Sciatic nerve (tissue), 2 donors: ENCODE results near the gene KLRF1. TPM values are rescaled to one million over a fixed set of nuclear protein-coding genes. Genes with fewer than 3 reads are reported as not detected.
A peak's percentile ranks its signal among the peaks of the same experiment; 100 is the strongest.

ENCODE experiments used
- ATAC-seq: fragments of 200-7000 bp; cut with Tn5 transposase; one replicate; pipeline ENCODE4 v1.9.1; 2020; ENCODE audit warnings: mild to moderate bottlenecking, moderate library complexity
- DNase-seq: peaks from one replicate; pipeline ENCODE4 v3.0.0-alpha.2; 2020; ENCODE audit warnings: low spot score
- intact Hi-C: fragments of 100-400 bp; cut with DNase I; formaldehyde crosslinking; loops from one replicate; pipeline ENCODE4 v1.14.2; 2022
- total RNA-seq: library from RNA; stranded (reverse); fragmentation: NEBNext Ultra II Directional; extraction: Animal tissue kit (Norgen Biotek cat#: 25700); gene quantifications from one replicate; pipeline ENCODE4 v1.2.1, GENCODE V29; 2021
- donor health status: DM: no; HTN: no; CAD: no.
- donor health status: DM: no; HTN: no; CAD: no.

The KLRF1 gene, protein sequence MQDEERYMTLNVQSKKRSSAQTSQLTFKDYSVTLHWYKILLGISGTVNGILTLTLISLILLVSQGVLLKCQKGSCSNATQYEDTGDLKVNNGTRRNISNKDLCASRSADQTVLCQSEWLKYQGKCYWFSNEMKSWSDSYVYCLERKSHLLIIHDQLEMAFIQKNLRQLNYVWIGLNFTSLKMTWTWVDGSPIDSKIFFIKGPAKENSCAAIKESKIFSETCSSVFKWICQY
- 1.8 TPM for total RNA-seq

GRCh38 chr12:9827209-9827888 is at the start of gene KLRF1:
KLRF1 (plus strand) TSS chr12:9827481; CDS start chr12:9827545, 64 bp downstream.
- intact Hi-C loops, result no loop called here
- ATAC-seq, result no peak
- no peak for DNase-seq

DNA sequence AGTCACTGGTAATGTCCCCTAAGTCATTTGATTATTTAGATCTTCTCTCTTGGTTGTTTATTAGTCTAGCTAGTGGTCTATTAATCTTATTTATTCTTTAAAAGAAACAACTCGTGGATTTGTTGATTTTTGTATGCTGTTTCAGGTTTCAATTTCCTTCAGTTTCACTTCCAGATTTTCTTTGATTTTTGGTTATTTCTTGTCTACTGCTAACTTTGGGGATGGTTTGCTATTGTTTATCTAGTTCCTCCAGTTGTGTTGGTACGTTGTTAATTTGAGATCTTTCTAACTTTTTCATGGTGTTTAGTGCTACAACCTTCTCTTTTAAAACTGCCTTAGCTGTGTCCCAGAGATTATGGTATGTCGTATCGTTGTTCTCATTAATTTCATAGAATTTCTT is 48.1 kb upstream of the KLRF1 start:
- ATAC-seq (no peak), DNase-seq (no peak)
- intact Hi-C loops, result no loop called here

DNA sequence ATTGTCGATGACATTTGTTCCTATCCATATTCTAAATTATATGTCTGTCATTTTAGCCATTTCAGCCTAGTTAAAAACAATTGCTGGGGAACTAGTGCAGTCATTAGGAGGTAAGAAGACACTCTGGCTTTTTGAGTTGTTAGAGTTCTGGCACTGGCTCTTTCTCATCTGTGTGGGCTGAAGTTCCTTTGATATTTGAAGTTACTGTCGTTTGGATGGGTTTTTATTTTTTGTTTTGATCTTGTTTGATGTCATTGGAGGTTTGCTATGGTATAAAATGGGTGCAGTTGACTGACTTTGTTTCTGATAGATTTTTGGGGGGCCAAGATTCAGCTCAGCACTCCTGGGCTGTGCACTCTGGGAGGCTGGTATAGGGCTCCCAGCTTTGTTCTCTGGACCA is 45.9 kb upstream of the KLRF1 start:
- no peak for ATAC-seq
- no peak for DNase-seq
- intact Hi-C loops, result no loop called here

DNA sequence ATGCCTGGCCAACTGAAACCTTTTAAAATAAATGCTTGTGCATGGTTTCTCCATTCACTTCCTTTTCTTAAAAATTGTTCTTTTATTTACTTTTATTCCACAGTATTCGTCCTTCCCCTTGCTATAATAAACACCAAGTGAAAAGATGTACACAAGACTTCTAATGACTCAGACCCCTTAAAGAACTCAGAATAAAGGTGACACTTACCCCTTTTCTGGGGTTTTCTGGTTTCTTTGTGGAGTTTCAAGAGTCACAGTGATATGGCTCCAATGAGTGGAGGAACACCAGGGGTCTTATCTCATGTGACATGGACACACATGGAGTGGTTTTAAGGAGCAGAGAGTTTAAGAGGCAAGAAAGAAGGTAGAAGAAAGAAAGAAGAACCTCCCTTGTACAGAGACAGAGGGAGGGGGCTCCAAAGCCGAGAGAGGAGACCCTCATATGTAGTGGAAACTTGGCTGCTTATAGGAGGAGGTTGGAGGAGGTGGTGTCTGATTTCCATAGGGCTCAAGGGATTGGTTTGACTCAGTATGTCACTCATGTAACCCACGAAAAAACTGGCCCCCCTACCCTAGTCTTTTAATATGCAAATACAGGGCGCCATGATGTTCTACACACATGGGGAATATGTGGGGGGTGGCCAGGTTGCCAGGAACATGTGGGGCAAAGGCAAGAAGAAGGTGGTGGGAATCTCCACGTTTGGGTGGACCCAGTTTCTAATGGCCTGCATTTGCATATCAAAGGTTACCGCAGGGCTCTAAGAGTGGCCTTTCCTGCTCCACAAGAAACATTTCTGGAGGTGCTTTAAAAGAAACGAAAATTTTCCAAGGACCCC is 44.5 kb upstream of the KLRF1 start:
- DNase-seq (no peak), ATAC-seq (no peak)
- intact Hi-C loops, result no loop called here

GRCh38 chr12:9784326-9784725 is 43.0 kb upstream of the KLRF1 start:
- intact Hi-C loops, result no loop called here
- no peak for DNase-seq
- ATAC-seq, result no peak

- DNase-seq (no peak), ATAC-seq (no peak)
- intact Hi-C loops, result no loop called here
These were observed 42.5 kb upstream of the KLRF1 start for GRCh38 chr12:9784816-9785215.

DNA sequence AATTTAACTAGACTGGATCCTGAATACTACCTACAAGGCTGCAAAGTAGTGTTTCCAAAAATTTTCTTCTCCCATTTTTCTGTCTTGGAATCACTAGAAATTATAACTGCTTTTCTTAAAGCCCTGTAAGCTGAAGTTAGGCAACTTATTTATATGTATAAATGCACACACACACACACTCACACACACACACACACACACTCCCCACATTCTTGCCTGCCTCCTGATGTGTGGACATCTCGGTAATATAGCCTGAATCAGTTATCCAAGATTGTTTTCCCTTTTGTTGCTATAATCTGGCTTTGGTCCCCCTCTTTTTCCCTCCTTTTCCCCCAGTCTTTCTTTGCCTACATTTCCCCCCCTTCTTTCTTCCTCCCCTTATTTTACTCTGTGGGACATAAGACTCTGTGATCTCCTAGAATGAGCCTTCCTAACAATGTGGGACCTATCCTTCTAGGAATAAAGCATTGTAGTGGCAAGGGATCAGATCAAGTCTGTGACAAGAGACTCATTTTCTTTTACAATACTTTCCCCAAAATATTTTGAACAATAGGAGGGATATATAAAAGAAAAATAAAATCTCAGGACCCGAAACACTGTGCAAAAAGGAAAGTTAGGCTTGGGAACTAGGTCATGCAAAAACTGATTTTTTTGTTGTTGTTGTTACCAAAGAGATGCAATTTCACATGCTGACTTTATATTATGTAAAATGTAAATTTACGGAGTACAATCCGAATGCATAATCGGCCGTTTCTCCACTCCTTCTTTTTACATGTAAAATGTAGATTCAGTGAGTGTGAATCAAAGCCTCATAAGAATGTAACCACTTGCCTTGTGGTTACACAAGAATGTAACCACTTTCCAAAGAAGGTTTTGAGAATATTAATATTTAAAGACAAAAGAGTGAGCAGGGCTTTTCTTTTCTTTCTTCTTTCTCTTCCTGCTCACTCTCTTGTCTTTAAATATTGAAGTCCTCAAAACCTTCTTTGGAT is 40.3 kb upstream of the KLRF1 start:
- DNase-seq, result no peak
- intact Hi-C loops, result no loop called here
- no peak for ATAC-seq

- intact Hi-C loops, result no loop called here
- ATAC-seq, result no peak
- DNase-seq, result no peak
These were observed 34.9 kb upstream of the KLRF1 start for GRCh38 chr12:9792185-9792900.

DNA sequence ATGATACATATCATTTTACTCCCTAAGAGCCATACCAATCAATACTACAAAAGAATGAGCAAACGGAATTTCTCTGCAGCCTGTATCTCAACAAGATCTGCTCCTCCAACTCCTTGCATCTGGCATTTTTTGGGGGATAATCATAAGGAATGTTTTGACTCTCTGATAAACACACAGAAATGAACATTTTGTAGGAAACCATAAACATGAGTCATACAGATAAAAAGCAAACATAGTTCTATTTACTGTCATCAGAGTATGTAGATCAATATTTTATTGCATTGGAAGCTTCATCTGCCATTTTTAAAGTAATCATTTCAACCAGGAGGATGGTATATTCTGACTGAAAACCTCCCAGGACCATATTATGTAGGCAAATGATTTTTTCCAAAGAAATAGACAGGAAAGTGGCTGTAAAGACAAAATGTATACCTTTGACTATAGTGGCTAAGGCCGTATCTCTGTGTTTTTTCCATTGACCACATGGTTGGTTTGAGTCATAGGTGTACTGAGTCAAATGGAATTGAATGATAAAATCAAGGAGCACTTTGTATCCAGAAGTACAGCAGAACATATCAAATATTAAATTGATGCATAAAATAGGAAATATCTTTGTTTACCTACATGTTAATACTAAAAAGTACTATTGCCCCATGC is 34.2 kb upstream of the KLRF1 start:
- no peak for DNase-seq
- intact Hi-C loops, result no loop called here
- no peak for ATAC-seq

DNA sequence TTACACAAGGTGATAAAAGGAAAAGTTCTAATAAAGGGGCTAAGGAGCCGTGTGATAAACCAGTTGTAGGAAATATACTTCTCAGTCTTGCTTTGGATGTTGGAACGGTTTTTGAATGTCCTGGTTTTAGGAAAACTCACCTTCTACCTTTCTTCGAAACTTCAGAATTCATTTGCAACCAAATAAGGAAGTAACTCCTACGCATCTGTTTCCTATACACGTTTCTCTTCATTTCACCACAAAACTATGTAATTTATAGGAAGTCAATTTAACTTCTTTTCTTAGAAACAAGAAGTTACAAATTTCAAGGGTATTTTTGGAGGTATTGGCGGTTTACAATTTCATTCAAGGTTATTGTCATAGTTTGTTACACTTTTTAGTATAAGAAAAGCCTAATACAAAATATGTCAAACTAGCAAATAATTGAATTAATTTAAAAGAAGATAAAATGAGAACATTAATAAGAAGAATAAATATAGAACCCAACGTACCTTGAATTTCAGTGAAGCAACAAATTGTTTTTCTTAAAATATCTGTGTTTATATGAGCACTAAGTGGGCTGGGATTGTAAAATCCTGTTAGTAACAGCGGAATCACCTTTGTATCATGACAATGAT is 33.4 kb upstream of the KLRF1 start:
- ATAC-seq (no peak), DNase-seq (no peak)
- intact Hi-C loops, result no loop called here

DNA sequence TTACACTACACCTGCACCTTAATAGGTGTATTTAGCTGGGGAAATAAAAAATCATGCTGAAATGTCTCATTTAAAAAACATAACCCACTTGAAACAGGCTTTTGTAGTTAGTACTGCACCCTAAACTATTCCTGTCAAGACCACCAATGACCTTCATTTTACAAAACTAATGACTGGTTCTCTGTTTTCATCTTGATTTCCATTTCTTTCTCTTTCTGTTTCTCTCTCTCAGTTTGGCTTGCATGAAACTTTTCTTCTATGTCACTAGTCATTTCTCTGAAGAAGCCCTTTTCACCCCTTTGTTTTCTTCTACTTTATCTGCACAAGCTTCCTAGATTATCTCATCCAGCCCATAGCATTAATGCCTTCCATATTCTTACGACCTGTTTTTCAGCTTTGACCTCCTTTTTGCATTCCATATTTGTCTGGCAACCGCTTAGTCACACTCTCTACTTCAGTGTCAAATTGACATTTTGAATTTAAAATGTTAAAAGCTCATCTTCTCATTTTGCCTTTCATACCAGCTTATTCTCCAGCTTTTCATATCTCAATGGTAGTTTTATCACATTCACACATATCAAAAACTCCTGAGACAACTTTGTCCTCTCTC is 32.7 kb upstream of the KLRF1 start:
- ATAC-seq (no peak), DNase-seq (no peak)
- intact Hi-C loops, result no loop called here

DNA sequence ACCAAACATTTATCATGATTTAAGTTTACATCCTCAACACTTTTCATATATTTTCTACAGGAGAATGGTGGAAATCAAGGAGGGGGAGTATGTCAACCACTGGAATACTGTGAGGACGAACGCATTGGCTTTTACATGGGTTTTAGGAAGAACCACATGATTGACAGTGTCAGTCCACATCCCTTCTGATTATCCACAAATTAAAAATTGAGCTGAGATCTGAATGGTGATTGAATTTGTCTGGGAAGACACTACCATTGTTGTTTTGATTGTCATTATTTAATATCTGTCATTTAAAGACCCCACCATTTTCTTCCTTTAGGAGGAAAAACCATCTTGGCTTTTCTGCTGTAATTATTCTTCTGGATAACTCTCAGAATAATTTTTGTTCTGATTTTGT is 31.3 kb upstream of the KLRF1 start:
- intact Hi-C loops, result no loop called here
- ATAC-seq, result no peak
- no peak for DNase-seq

DNA sequence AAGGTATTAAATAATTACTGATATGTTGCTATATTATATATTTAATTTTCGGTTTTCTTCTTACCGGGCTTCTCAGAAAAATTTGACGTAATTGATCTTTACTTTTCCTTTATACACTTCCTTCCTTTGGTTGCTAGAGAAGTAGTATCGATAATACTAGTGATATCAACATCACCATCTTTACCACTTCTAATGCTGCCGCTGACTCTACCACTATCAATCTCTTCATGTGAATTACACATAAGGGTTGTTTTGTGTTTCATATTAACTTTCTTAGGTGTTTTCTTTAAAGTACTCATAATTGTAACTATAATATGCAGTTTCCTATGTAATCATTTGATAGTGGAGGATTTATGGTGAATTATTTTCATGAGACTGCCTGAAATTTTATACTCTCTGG is 30.9 kb upstream of the KLRF1 start:
- intact Hi-C loops, result no loop called here

DNA sequence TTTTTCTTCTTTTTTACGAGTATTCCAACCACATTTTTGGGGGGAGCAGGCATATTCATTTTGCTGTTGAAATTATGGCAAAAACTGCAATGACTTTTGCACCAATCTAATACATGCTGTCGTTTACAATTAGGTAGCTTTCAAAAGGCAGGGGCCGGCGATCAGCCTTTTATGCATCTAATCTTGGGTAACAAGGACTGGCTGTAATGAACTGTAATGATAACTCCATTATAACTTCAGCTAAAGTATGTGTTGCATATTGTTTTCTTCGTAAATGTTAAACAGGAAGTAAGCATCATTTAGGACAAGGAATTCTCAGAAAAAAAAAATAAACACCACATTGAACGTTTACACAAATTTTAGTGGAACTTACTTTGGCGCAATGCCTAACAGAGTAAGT is 30.3 kb upstream of the KLRF1 start:
- intact Hi-C loops, result no loop called here
- DNase-seq (no peak), ATAC-seq (no peak)

More for the DNA sequence above, 30.9 kb upstream of the KLRF1 start:
- DNase-seq (no peak), ATAC-seq (no peak)

DNA sequence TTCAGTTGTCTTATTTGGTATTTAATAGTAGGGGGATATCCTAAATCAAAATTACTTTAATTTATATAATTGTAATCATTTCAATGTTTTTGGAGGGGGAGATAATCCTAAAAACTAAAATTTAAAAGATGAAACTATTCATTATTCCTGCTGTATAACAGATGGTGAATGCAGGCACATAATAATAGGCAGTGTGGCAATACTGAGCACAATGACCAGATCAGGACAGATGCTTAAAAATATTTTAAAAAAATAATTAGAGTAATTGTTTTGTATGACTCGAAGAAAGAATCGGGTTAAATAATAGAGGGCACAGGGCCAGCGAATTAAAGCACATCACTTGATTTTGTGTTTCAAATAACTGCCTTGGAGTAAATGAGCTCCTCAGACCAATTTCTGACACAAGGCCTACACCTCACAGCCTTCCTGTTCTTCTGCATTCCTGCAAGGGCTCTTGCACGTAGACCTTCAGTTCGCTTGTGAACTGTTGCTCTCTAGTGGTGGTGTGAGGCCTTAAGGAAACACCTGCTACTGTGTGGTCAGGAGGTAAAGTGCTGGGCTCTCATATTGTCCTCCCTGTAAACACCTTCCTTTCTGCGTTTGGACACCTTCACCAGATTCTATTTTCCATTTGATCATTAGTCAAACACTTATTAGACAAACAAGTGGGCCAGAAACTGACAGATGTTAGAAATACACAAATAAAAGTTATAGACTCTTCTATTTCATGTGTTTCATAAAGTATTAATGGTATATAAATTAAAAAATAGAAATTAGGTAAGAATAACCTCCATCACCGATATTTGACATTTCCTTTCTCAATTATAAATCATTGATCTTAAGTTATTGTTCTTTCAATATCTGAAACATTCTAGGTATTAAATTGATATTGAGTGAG is 29.3 kb upstream of the KLRF1 start:
- DNase-seq (no peak), ATAC-seq (peak; percentile 86)
- intact Hi-C loops, result no loop called here

GRCh38 chr12:9799961-9800360 is 27.3 kb upstream of the KLRF1 start:
- intact Hi-C loops, result no loop called here
- no peak for DNase-seq
- no peak for ATAC-seq
